AML-193 (cell line): Measurements from ENCODE around the gene P2RX3.

Experiments
- DNase-seq, 2 experiments: peaks; one replicate each; lab custom pipeline; 2025; lab: John Stamatoyannopoulos, UW

The P2RX3 gene

DNA sequence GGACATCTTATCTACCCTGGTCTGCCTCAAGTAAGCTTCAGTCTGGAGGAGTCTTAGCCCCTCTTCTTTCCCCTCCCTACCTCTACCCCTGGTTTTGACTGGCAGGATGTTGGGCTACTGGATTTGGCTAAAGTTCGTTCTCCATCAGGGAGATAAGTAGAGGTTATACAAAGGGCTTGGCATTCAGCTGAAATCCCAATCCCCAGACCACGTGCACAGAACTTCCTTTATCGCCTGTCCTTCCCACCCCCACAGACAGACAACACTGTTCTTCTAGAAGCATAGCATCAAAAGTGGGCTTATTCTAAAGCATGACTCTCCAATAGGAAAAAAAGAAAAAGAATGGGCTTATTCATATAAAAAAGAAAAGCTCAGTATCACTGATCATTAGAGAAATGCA lies 35.0 kb downstream of the P2RX3 start:
- no peak for DNase-seq

DNA sequence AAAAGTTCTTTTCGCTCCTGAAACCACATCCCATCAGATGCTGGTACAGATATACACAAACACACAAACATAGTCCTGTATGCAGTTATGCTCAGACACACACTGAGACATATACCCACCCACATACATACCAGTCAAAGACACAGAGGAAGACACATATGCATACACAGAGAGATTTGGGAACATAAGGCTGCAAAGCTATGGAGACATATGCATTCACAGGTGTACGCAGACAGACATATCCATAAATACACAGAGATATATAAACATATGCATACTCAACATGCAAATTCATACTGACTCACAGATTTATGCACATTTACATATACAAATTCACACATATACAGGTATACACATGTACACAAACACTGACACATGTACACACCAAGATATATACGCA lies 36.8 kb downstream of the P2RX3 start:
- DNase-seq: no peak

DNA sequence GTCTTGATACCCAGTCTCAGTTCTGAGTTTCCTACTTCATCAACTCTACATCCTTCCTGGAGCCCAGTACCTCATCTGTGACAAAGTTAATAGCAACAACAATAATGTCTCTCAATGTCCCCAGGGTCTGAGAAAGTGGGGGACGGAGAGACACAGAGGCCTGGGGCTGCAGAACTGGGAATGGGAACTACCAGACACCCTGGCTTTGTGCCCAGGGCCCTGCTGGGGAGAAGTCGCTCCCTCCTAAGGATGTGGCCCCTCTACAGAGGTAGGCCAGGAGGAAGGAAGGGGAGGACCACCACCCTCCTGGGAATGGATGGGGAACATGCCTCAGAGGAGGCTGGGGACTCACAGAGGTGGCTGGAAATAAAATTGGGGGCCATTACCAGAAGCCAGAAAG lies 37.3 kb downstream of the P2RX3 start:
- DNase-seq: no peak

DNA sequence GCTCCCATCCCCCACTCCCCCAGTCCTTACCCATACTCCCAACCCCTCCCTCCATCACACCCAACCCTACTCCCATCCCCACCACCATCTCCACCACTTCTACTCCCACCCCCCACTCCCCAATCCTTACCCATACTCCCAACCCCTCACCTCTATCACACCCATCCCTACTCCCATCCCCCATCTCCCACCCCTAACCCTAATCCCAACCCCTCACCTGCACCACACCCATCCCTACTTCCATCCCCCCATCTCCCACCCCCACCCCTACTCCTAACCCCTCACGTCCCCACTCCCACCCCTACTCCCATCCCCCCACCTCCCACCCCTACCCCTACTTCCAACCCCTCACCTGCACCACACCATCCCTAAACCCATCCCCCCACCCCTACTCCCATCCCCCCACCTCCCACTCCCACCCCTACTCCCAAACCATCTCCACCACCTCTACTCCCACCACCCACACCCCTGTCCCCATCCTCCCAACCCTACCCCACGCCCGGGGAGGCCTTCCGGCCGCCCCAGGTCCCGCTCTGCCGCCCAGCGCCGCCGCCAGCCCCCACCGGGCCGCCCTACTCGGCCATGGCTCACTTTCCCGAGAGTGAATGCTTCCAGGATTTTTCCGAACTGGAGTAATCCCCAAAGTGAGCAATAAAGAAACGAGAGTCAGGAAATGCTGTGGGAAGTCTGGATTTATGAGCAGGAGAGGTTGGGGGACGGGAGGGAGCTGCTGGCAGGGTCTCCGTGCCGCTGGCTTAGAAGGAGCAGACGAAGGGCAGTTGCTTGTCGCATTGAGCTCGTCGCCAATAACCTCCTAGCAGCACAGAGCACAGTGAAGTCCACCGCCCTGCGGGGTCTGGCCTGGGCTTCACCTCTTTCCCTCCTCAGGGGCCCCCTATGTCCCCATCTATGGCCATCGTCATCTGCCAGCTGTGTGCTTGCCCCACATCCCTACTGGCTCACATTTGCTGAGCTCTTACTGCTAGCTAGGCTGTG lies 38.2 kb downstream of the P2RX3 start:
- no peak for DNase-seq

DNA sequence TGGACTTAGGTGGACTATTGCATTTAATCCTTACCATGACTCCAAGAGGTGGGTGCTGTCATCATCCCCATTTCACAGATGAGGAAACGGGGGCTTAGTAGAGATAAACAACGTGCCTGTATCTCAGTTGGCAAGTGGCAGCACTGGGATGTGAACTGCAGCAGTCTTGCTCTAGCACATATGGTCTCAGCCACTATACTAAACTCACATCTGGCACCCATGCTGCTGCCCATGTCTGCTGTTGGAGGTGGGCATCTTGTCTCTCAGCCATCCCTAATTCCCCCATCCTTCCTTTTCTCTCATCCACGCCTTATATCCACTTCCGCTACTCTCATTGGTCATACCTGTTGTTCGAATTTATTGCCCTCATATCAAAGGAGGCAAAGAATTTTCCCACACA lies 39.0 kb downstream of the P2RX3 start:
- no peak for DNase-seq

DNA sequence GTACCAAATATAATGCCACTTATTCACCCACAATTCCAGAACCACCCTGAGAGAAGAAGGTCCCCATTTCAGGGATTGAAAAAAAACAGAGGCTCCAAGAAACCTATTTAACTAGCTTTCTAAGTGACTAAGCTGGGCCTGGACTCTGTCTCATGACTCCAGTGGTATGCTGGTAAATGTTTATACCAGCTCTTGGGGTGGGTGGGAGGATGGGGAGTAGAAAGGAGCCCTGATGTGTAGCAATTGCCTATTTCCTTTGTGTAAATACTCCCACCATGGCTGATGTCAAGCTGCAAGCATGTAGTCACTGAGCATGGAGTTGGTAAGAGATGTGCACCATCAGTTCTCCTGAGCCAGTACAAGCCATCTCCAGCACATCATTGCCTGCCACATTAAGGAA lies 40.0 kb downstream of the P2RX3 start:
- no peak for DNase-seq

DNA sequence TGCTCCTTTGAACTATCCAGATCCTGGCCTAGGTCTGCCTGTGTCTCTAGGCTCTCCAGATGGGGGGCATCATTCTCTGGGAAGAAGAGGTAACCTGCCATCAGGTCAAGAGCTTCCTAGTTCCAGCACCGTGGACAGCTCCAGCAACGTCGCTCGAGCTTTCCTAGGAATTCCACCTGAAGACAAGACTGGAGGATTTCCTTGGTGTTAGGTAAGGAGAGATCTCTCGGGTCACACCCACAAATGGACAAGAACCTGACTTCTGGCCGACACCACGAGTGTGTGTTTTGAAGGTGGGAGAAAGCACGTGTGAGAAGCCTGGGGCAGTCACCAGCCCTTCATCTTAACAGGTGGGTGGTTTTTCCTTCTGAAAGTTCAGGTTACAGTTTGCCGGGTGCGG lies 41.6 kb downstream of the P2RX3 start:
- DNase-seq: no peak

DNA sequence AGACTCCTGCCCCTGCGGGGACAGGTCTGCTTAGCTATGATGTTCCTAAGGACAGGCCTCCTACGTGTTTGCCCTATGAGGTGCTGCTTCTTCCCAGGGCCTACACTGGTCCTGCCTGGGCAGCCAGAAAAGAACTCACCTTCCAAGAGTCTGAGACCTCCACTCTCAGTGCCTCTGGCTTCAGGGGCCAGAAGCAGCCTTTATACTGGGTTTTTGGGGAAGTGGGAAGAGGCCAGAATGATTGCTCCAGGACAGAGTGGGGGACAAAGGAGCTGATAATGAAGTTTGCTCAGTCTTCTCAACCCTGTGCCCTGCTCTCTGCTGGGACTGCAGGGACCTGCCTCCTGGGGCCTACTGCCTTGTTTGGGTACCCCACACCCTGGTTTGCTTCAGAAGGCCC lies 42.8 kb downstream of the P2RX3 start, which contains the start of gene PRG3:
PRG3 (minus strand) TSS at position 176 of the 400 bp plus-strand sequence. CDS start 442 bp downstream, outside the sequence.
- no peak for DNase-seq

DNA sequence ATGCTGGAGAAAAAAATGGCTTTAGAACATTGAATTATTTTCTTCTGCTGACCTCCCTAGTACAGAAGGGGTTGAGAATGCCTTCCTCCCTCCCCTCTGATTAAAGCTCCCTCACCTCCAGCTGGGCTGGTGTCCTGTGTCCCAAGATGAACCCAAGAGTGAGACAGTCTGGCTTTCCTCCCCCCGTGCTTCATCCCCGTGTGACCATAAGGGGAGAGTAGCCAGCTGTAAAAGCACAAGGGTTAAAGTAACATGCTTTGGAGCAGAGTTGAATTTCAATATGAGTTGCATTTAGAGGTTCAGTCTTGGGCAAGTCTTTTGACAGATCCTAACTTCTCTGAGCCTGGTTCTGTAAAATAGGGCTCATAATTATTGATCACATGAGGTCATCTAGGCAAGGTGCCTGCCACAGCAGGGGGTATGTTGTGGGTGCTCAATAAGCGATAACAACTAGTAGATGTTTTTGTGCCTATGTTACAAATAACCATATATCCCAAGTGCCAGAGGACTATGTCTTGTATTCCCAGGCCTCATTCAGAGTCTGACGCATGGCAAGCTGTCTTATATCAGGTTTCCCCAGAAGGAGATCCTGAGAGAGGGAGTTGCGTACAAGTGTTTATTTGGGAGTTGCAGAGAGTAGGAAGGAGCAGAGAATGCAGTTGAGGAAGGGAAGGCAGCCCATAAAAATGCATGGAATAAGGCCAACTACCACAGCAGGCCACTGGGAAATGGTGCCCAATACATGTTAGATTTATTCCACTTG lies 48.2 kb downstream of the P2RX3 start:
- no peak for DNase-seq

DNA sequence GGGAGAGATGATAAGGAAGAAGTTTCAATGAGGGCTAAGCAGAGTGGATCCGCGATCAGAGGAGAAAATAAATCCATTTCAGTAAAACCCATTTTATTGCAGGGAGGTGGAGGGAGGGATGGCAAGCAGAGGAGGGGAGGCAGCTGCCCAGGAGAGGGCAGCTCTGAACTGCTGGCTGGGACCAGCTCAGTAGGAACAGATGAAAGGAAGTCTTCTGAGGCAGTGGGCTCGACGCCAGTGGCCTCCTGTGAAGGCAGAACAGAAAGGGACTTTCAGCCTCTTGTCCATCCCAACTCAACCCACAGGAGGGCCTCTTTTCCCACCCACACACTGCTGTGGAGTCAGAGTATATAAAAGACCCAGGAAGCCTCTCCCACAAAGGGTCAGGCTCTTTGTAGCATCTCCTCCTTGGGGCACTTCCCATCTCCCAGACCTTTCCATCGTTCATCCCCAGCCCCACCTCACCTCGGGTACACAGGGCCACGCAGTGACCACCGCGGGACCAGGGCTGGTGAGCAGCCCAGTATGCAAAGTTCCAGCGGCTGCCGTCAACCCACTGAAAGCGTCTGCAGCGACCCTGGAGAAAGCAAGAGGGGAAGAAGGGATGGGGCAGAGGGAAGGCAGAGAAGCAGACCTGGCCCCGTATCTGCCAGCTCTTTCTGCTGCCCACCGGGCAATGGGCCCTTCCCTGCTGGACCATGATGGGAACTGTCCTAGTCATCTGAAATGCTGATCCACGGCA lies 49.3 kb downstream of the P2RX3 start:
- no peak for DNase-seq

DNA sequence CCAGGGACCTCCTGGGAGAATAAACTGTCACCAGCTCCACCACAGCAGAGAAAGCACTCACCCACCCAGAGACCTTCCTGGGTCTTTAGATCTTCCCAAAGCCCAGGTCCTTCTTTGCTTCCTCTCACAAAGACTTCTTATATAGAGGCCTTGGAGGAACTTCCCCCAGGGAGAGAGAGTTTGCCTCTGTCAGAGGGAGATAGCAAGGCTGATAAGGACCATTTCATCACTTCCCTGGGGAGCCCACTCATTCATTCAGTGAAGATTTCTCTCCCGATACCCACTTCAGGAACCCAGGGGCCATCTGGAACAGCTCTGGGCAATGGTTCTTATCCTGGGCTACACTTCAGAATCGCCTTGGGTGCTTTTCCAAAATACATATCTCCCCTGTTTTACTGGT lies 52.4 kb downstream of the P2RX3 start, which contains the start of gene PRG2:
PRG2 (minus strand) TSS at position 116 of the 400 bp plus-strand sequence. CDS start 706 bp downstream, outside the sequence.
- no peak for DNase-seq

DNA sequence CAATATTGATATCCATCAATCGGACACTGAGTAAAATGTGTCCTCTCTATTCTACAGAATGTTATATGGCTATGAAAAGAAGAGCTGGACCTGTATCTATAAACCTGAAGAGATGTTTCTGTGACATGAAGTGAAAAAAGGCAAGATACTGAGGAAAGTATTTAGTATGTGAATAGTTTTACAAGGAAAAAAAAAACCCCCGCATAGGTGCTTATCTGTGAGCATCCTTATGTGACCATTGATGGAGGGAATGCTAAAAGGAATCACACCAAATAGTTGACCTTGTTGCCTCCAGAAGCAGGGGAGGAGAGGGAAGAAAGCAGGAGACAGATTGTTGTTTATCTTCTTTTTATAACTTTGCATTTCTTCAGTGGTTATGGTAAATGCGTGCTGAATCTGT lies 53.0 kb downstream of the P2RX3 start:
- no peak for DNase-seq

DNA sequence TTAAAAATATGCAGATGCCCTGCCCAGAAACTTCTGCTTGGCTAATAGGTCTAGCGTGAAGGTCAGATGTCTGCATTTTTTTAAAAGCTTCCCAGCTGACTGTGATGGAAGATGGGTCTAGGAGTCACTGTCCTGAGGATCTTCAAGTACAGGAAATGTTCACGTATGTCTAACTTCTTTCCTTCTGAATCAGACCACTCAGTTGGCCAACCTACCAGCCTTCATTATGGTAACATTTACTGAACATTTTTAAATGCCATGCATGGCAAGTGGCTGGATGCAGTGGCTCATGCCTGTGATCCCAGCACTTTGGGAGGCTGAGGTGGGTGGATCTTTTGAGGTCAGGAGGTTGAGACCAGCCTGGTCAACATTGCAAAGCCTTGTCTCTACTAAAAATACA lies 53.4 kb downstream of the P2RX3 start:
- DNase-seq: peak; percentile 15 to 30

DNA sequence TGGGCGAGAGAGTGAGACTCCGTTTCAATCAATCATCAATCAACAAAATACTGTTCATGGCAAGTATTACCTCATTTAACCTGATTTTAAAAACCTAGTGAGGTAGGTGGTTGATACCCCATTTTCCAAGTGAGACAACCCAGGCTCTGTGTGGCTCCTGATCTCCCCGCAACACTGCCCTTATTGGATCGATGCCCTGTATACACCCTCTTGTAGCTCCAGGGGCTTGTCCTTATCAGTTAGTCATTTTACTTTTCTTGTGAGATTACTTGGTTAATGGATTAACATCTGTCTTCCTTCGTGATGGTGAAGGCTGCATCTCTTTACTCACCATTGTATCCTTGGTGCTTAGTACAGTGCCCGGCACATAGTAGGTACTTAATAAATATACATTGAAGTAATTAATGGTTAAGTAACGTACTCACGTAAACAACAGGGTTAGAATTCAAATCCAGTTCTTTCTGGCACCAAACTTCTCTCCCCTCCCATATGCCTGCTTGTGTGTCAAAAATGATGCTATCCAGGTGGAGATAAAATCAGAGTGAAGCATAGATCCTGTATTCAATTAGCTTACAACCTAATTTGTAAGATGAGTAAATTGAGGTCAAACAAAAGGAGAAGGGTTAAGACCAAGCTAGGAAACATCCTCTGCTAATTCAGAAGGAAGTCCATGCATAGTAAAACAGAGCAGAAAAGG lies 54.1 kb downstream of the P2RX3 start:
- no peak for DNase-seq

DNA sequence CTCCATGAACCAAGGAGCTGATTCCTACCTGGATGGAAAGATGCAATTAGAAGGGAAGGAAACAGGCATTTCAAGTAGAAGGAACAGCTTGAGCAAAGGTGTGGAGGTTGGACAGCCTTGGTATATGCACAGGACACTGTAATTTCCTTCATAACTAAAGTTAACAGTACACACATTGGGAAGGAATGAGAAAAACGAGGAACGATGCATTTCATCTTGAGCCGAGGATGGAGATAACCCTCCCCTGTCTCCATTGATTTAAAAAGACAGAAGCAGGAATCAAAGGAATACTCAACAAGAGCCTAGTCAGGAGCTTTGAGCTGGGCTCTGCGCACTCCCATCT lies 54.6 kb downstream of the P2RX3 start:
- DNase-seq: no peak

DNA sequence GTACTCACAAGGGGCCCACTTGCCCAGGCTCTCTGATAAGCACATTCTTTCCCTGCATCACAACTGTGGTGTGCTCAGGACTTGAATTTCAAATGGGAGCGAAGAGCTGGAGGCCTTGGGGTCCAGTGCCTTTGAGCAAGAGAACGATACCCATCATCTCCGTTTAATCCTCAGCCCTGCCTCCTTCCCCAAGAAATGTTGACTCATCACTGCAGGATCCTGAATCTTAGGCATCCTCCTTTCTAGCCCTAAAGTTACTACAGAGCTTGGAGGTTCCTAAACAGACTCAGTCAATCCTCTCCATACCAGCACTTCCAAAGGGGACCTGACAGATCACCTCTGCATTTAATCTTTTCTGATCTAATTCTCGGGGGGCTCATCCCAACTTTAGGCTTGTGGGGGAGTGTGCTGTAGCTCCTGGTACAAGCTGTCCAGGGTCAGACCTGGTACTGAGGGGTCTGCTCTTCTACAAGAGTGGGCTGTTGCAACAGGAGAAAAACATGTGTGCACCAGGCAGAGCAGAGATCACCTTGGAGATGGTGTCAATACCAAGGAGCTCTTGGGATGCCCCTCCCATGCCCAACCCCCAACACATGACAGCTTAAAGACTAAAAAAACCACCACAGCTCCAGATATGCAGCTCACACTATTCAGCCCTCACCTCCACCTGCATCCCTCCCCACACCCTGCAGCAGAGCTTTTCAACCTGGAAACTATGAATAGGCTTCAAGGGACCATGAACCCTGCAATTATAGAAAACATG lies 56.2 kb downstream of the P2RX3 start:
- no peak for DNase-seq

DNA sequence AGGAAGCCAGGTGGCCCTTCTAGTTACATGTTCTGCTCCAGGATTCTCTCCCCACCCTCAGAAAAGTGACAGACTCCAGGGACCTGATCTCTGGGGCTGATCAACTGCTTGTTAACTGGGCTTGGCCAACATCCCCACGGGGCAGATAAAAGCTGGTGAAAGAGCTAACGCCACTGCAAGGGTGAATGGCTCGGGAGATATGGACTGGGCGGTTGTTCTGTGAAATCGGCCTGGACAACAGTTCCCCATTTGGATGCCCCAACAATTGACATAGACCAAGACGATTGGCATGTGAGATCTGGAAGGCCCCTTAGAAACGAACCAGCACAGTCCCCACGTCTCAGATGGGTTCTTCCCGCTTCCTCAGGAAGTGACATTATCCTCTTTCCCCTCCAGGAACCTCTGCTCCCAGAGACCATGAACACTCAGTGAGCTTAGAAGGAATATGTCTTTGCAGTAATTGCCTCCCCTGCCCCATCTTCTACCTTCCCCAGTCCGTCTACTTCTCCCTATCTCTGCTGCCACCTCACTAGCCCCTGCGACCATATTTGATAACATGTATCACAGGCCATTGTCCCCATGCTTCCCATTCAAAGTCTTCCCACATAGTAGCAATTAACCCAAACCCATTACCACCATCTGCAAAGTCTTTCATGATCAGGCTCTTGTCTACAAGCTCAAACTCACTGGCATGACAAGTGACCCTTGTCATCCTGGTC lies 57.9 kb downstream of the P2RX3 start:
- DNase-seq: no peak

DNA sequence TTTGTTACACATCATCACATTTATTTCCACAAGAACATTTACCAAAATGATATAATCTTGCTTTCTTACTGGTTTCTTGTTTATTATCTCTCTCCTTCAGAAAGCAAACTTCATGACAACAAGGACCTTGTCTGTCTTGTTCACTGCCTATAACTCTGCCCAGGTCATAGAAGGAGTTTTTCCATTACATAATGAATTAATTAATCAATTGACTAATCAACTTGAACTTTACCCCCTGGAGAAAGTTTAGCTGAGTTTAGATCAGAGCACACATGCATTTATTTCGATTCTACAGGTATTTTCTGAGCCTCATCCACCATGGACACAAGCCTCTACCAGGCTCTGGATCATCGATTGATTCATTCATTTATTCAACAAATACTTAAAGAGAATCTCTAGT lies 58.6 kb downstream of the P2RX3 start:
- DNase-seq: no peak

DNA sequence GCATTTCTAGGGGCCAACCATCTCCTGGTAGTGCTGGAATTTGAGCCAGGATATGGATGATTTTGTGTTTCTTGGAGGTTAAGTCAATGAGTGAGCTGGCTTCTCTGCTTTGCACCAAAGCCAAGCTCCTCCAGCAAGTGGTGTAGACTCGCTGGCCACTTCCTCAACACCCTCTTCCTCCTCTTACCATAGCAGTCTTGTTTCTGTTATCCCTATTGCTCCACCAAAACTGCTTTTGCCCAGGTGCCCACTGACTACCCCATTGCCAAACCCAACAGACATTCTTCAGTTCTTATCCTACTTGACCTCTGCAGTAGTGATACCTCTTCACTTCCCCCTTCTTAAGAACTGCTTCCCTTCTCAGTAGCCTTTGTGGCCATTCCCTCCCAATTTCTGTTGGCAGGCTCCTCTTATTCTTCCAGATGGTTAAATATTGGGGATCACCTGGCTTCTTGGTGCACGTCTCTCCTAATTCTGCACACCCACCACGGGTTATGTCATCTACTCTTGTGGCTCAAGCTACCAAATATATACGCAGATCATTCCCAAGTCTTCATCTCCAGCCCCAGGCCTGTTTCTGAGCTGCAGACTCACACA lies 59.3 kb downstream of the P2RX3 start:
- DNase-seq: peak; percentile 95 to 96

DNA sequence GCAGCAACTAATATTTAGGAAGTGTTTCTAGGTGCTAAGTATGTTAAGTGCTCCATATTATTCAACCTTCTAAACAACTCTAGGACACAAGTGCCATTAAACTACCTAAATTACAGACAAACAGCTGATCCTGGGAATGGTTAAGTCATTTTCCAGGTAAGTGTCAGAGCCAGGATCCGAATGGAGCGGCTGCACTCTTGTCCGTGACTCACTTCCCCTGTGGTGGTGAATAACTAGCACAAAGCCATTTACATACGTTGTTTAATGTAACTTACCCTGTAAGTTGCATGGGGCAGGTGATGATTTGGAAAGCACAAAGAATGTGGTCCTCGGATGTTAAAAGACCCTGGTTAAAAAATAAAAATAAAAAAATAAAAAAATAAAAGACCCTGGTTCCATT lies 61.1 kb downstream of the P2RX3 start:
- DNase-seq: no peak
